Heart left ventricle (tissue), 13 donors: Measurements from ENCODE around the gene S100P.

Experiments
- CTCF ChIP-seq, 12 donors: fragments of 200-600 bp; sonication (generic) in 4 of 12; IDR thresholded peaks; one replicate each; pipeline versions ENCODE4 v1.5.0 to v1.8.0; 2018 to 2022; ENCODE audit warnings: antibody characterized with exemption in 12 of 12, mild to moderate bottlenecking in 5 of 12
- POLR2A ChIP-seq, 2 donors: fragments of 450-650 bp; IDR thresholded peaks; one replicate each; pipeline ENCODE4 v1.6.1; 2017; ENCODE audit warnings: antibody characterized with exemption in 2 of 2, mild to moderate bottlenecking in 2 of 2, moderate library complexity in 2 of 2
- donor health status: ischemic (EF 13 %, LVEDD 7.1; RV severe dilation, severe dysfunction).
- donor health status: DM: no; HTN: yes; CAD: no.
- donor health status: DM: no; HTN: no; CAD: no.
- donor health status: ischemic (EF 25% LVEDD 6.9; RV normal size, moderate dysfunction).
- donor health status: ischemic (EF 25% LVEDD 5.7; RV mildly dilated, moderate dysfunction).
- donor health status: ischemic (EF 35%, LVEDD 5.7; RV mildly dilated, moderate dysfunction).
- donor health status: nonischemic (EF 11% LVEDD 7.7; RV severe dilation, severe dysfunction).
- donor health status: DM: yes; HTN: yes; CAD: no.
- donor health status: PGD.
- donor health status: ischemic (EF 29% LVEDD 5.4; RV normal size, mild dysfunction).
- donor health status: nonischemic (EF 23%, LVEDD 6.1; RV moderate dilation, normal function).

- TF ChIP-seq CTCF (IDR thresholded peaks at IDR 0.05) (no peak), POLR2A (IDR thresholded peaks at IDR 0.05) (no peak)
These were observed 21.5 kb upstream of the S100P start for GRCh38 chr4:6672131-6672530.
